Fibroblast of pulmonary artery (primary cell): Measurements from ENCODE around the gene CMSS1.
"Not testable (repeated sequence)": the region's sequence is repeated elsewhere in the genome, so short reads cannot be mapped to it uniquely, and the experiment has no call there.

Experiments
- DNase-seq: peaks from one replicate; pipeline ENCODE4 v3.0.0-alpha.2; 2010; ENCODE audit warnings: low read depth
- H3K4me3 ChIP-seq: replicated peaks from 2 replicates; pipeline ENCODE4 v1.5.1; 2011; ENCODE audit warnings: low read depth, mild to moderate bottlenecking, control low read depth, low read length, moderate library complexity
- TF ChIP-seq, protein P1 (sequence below): IDR thresholded peaks from 2 replicates; pipeline ENCODE4 v1.5.1; 2011; ENCODE audit warnings: mild to moderate bottlenecking, control low read depth, low read length, inconsistent platforms; ENCODE audit errors: missing control alignments

The CMSS1 gene

GRCh38 chr3:99838755-99839154, 21.1 kb downstream of the CMSS1 start:
- no peak for DNase-seq
- H3K4me3 ChIP-seq = no peak overlapping the region
- TF ChIP-seq, protein P1, sequence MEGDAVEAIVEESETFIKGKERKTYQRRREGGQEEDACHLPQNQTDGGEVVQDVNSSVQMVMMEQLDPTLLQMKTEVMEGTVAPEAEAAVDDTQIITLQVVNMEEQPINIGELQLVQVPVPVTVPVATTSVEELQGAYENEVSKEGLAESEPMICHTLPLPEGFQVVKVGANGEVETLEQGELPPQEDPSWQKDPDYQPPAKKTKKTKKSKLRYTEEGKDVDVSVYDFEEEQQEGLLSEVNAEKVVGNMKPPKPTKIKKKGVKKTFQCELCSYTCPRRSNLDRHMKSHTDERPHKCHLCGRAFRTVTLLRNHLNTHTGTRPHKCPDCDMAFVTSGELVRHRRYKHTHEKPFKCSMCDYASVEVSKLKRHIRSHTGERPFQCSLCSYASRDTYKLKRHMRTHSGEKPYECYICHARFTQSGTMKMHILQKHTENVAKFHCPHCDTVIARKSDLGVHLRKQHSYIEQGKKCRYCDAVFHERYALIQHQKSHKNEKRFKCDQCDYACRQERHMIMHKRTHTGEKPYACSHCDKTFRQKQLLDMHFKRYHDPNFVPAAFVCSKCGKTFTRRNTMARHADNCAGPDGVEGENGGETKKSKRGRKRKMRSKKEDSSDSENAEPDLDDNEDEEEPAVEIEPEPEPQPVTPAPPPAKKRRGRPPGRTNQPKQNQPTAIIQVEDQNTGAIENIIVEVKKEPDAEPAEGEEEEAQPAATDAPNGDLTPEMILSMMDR = no peak

DNA sequence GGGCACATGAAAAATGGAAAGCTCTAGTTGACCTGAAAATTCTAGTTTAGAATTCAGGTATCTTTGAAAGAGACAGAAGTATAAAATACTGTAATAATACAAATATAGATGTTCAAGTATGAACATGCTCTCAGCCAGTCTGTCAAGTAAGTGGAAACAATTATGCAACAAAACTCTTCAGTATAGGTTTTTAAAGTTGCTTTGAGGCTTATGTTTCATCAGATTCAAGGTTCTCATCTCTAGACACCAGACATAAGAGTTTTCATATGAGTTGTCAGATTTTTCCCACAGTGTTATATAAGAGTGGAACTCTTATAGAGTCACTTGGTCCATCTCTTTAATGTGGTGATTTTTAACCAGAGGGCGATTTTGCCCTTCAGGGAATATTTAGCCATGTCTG, 22.0 kb downstream of the CMSS1 start:
- no peak for DNase-seq
- no peak overlapping the region for H3K4me3 ChIP-seq
- TF ChIP-seq, protein P1 = no peak

- not testable (repeated sequence) for H3K4me3 ChIP-seq, DNase-seq
Measured at GRCh38 chr3:99841949-99842348, 24.3 kb downstream of the CMSS1 start.

DNA sequence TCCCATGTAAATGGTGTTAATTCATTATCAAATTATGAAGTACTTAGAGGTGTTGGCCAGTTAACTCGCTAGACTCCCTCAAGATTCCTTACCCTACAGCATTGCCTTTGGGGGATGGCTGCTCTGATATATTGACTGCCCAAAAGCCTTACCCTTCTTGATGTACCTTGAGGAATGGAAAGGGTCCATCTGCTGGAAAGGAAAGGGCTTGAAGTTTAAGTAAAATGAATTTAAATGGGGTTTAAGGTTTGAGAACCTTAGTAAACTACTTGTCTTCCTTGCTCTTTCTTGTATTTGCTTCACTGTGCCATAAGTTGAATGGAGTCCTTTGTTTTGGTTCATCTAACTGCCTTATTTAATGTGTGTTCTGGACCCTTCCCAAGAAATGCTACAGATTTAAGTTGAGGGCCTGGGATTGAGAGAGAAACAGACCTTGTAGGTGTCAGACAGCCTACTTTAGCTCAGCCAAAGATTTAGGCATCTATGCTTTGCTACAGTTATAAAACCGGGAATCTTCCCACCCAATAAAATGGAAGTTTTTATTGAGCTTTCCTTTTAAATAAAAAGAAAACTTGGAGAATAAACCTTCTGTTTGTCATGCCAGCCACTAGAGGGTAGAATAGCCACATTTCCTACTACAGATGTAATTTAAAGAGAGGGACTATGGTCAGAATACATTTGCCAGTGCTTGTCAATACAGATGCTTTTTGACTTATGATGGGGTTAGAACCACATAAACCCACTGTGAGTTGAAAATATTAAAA, 25.3 kb downstream of the CMSS1 start:
- no peak overlapping the region for H3K4me3 ChIP-seq
- peak; percentile 78 for DNase-seq
- TF ChIP-seq, protein P1 = peak; percentile 71

GRCh38 chr3:99843590-99844258, 26.1 kb downstream of the CMSS1 start:
- TF ChIP-seq, protein P1 = no peak
- no peak for DNase-seq
- no peak overlapping the region for H3K4me3 ChIP-seq

DNA sequence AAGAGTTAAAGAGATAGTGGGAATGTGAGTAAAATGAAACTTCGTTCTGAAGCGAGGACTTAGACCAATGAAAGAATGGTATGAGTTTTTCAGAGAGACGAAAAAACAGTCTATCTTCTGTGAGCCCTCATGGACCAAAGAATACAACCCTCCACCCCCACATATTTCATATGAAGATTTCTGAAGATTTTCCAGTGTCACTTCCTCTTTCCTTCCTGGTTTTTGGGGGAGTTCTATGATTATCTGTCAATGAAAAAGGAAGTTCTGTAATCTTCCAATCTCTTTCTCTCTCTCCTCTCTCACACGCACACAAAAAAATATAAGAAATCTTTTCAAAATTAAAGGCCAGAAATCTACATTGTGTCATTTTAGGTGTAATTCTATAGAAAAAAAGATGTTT, 27.7 kb downstream of the CMSS1 start:
- no peak for DNase-seq
- TF ChIP-seq, protein P1 = no peak
- H3K4me3 ChIP-seq = no peak overlapping the region

DNA sequence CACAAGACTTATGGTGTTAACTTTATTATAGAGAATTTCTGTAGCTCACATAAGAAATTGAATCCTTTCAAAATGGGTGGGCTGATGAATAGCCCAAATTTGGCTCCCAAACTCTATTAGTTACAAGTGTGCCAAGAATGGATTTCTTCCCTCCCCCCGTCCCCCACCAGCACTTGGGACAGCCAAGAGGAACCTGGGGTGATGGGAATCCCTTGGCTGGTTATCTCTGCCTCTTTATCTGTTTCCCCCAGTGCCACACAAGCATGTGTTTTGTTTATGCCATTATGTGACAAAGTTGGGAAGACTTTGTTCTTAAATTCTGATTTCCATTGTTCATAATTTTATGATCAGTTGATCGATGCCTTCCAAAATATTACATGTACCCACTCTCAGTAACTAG, 28.3 kb downstream of the CMSS1 start:
- no peak overlapping the region for H3K4me3 ChIP-seq
- TF ChIP-seq, protein P1 = no peak
- no peak for DNase-seq
